Esophagus squamous epithelium (tissue), 5 donors: ENCODE measurements around the gene METTL24. TPM values are rescaled to one million over a fixed set of nuclear protein-coding genes. Genes with fewer than 3 reads are reported as not detected.

Experiments
- DNase-seq: peaks from one replicate; lab custom pipeline; 2025; lab: John Stamatoyannopoulos, UW
- H3K27ac ChIP-seq, 4 donors: fragments of 200-600 bp; sonication (generic); one replicate each; pipeline ENCODE4 v1.5.1; 2016 to 2019; ENCODE audit warnings: mild to moderate bottlenecking in 1 of 4
- H3K27me3 ChIP-seq, 4 donors: fragments of 200-600 bp; sonication (generic); 1 replicate in 3 of 4; 2 replicates in 1 of 4; pipeline versions ENCODE4 v1.5.1 to v1.6.0; 2017 to 2021; ENCODE audit warnings: antibody characterized with exemption in 1 of 4
- H3K36me3 ChIP-seq, 3 donors: fragments of 200-600 bp; sonication (generic); one replicate each; pipeline ENCODE4 v1.5.1; 2016 to 2019
- H3K4me1 ChIP-seq, 3 donors: fragments of 200-600 bp; sonication (generic); one replicate each; pipeline ENCODE4 v1.5.1; 2017 to 2019
- H3K4me3 ChIP-seq, 4 donors: fragments of 200-600 bp; sonication (generic); 1 replicate in 3 of 4; 2 replicates in 1 of 4; pipeline ENCODE4 v1.5.1; 2016 to 2019; ENCODE audit warnings: mild to moderate bottlenecking in 2 of 4, moderate library complexity in 1 of 4
- H3K9me3 ChIP-seq, 3 donors: fragments of 200-600 bp; sonication (generic); one replicate each; pipeline ENCODE4 v1.5.1; 2016 to 2019
- CTCF ChIP-seq, 6 experiments: fragments of 450-650 bp in 4 of 6; fragments of 200-600 bp in 2 of 6; sonication (generic) in 2 of 6; IDR thresholded peaks; one replicate each; pipeline ENCODE4 v1.5.1; 2016 to 2019; ENCODE audit warnings: antibody characterized with exemption in 6 of 6, mild to moderate bottlenecking in 4 of 6, moderate library complexity in 4 of 6
- POLR2A ChIP-seq, 4 donors: fragments of 450-650 bp; IDR thresholded peaks; one replicate each; pipeline ENCODE4 v1.6.1; 2017; ENCODE audit warnings: antibody characterized with exemption in 4 of 4, mild to moderate bottlenecking in 4 of 4, moderate library complexity in 3 of 4
- WGBS, 2 donors: methylation state at CpG; one replicate each; pipeline ENCODE4 v1.1.5; 2018; 5-methylcytosine and 5-hydroxymethylcytosine counted together
- intact Hi-C: fragments of 100-400 bp; cut with DNase I; formaldehyde crosslinking; loops from one replicate; pipeline ENCODE4 v1.15.0; 2022
- total RNA-seq, 4 donors: library from RNA; depleted of rRNA; stranded (reverse); fragments of >200 nt; gene quantifications; one replicate each; pipeline ENCODE4 v1.1.0, GENCODE V29; 2016
- donor health status: DM: yes; HTN: yes; CAD: no.

METTL24 gene
- total RNA-seq, 4 donors from 2014 or later, result 0.57 to 4.0 (median 0.83) TPM; not detected in 1

GRCh38 chr6:110364364-110365105 is 6.4 kb upstream of the METTL24 start:
- H3K27ac ChIP-seq, result no peak overlapping the region
- DNase-seq, result no peak

GRCh38 chr6:110363748-110364147 is 5.6 kb upstream of the METTL24 start:
- intact Hi-C loops, result no loop called here
- 60 to 70% methylated on average over 3 of the region's 3 CpGs for WGBS, 2 donors
- H3K9me3 ChIP-seq, result no peaks in the 10 kb centered on the region
- TF ChIP-seq CTCF (IDR thresholded peaks at IDR 0.05) (no peak), POLR2A (IDR thresholded peaks at IDR 0.05) (no peak)
- no peaks in the 10 kb centered on the region for H3K36me3 ChIP-seq
- H3K4me3 ChIP-seq, result no peak overlapping the region
- peaks cover 0 to 45% (median 0%) of the 10 kb centered on the region in 4 donors for H3K27me3 ChIP-seq
- no peak overlapping the region for H3K27ac ChIP-seq
- no peak for DNase-seq
- H3K4me1 ChIP-seq, result peaks cover 0 to 2% (median 0%) of the 10 kb centered on the region in 3 donors

More at GRCh38 chr6:110364364-110365105, 6.4 kb upstream of the METTL24 start:
- 65 to 68% methylated on average over 5 of the region's 5 CpGs for WGBS, 2 donors
- TF ChIP-seq POLR2A (IDR thresholded peaks at IDR 0.05), result no peak
- TF ChIP-seq CTCF (IDR thresholded peaks at IDR 0.05), result no peak
- Histone ChIP-seq H3K4me3 (no peak overlapping the region), H3K27me3 (peaks cover 0 to 37% (median 0%) of the 10 kb centered on the region in 4 donors), H3K4me1 (peaks cover 0 to 6% (median 0%) of the 10 kb centered on the region in 3 donors), H3K36me3 (no peaks in the 10 kb centered on the region), H3K9me3 (no peaks in the 10 kb centered on the region)
- intact Hi-C loops, result no loop called here

GRCh38 chr6:110360676-110361075 is 2.5 kb upstream of the METTL24 start:
- DNase-seq, result no peak
- H3K4me3 ChIP-seq, result no peak overlapping the region
- 61 to 80% methylated on average over 3 of the region's 3 CpGs for WGBS, 2 donors
- TF ChIP-seq CTCF (IDR thresholded peaks at IDR 0.05), result no peak
- TF ChIP-seq POLR2A (IDR thresholded peaks at IDR 0.05), result no peak
- H3K27ac ChIP-seq, result no peak overlapping the region
- intact Hi-C loops, result no loop called here
- H3K4me1 ChIP-seq, result peaks cover 0 to 20% (median 0%) of the 10 kb centered on the region in 3 donors
- no peaks in the 10 kb centered on the region for H3K36me3 ChIP-seq
- peaks cover 0 to 62% (median 2%) of the 10 kb centered on the region in 4 donors for H3K27me3 ChIP-seq
- H3K9me3 ChIP-seq, result no peaks in the 10 kb centered on the region

- WGBS, 2 donors, result 57 to 66% methylated on average over 5 of the region's 5 CpGs
- DNase-seq, result no peak
- intact Hi-C loops, result no loop called here
These were observed 1.4 kb upstream of the METTL24 start for GRCh38 chr6:110359556-110359955.

More at GRCh38 chr6:110359556-110359955, 1.4 kb upstream of the METTL24 start:
- no peaks in the 10 kb centered on the region for H3K36me3 ChIP-seq
- peak overlapping the region in 1 of 4 donors; percentile 2 for H3K27ac ChIP-seq
- no peak overlapping the region for H3K4me3 ChIP-seq
- H3K9me3 ChIP-seq, result no peaks in the 10 kb centered on the region
- TF ChIP-seq POLR2A (IDR thresholded peaks at IDR 0.05) (no peak), CTCF (IDR thresholded peaks at IDR 0.05) (no peak)
- peaks cover 0 to 65% (median 2%) of the 10 kb centered on the region in 4 donors for H3K27me3 ChIP-seq
- H3K4me1 ChIP-seq, result peaks cover 0 to 25% (median 0%) of the 10 kb centered on the region in 3 donors
